Body of pancreas (tissue), 4 donors: Measurements from ENCODE around the gene LHFPL3.

Source experiments
- CTCF ChIP-seq, 7 experiments: fragments of 450-650 bp in 4 of 7; fragments of 200-600 bp in 3 of 7; sonication (generic) in 3 of 7; IDR thresholded peaks; one replicate each; pipeline ENCODE4 v1.5.1; 2016 to 2019; ENCODE audit warnings: antibody characterized with exemption in 7 of 7
- POLR2A ChIP-seq, 3 donors: fragments of 450-650 bp; IDR thresholded peaks; one replicate each; pipeline ENCODE4 v1.6.1; 2016; ENCODE audit warnings: antibody characterized with exemption in 3 of 3, mild to moderate bottlenecking in 2 of 3

- no peak for TF ChIP-seq CTCF (IDR thresholded peaks at IDR 0.05)
- TF ChIP-seq POLR2A (IDR thresholded peaks at IDR 0.05): no peak
Observed at GRCh38 chr7:104299323-104299722, 29.1 kb upstream of the LHFPL3 start.
